MM.1S (cell line): ENCODE results near the gene PMM2.

Experiments used
- CTCF ChIP-seq: fragments of 300-600 bp; sonication (generic); IDR thresholded peaks from 2 replicates; pipeline ENCODE4 v1.5.1; 2016; ENCODE audit warnings: antibody characterized with exemption, low read length, mixed read lengths
- EZH2phosphoT487 ChIP-seq: fragments of 300-600 bp; sonication (generic); IDR thresholded peaks from 2 replicates; pipeline ENCODE4 v1.6.1; 2018; ENCODE audit warnings: antibody characterized with exemption, low read length

- TF ChIP-seq CTCF (no peak), EZH2phosphoT487 (no peak)
Observed at GRCh38 chr16:8851761-8852403, 54.2 kb downstream of the PMM2 start.
